Motor neuron (in vitro differentiated cells): ENCODE results near the gene PSAPL1. TPM values are rescaled to one million over a fixed set of nuclear protein-coding genes. Genes with fewer than 3 reads are reported as not detected.

Experiments
- ATAC-seq, 8 experiments: fragments of 200-7000 bp; cut with Tn5 transposase; replicated peaks in 6 of 8; 2 replicates each; pipeline ENCODE4 v1.8.0; 2021; ENCODE audit warnings: mild to moderate bottlenecking in 8 of 8, moderate library complexity in 8 of 8
- H3K27ac ChIP-seq, 2 donors: fragments of 250-450 bp; sonication (Bioruptor Pico); 2 replicates each; pipeline ENCODE4 v1.9.0; 2021; ENCODE audit warnings: antibody characterized with exemption in 2 of 2, mild to moderate bottlenecking in 2 of 2, moderate library complexity in 1 of 2
- H3K4me1 ChIP-seq, 2 donors: fragments of 250-450 bp; sonication (Bioruptor Pico); replicated peaks in 1 of 2; 2 replicates each; pipeline ENCODE4 v1.6.1; 2021; ENCODE audit warnings: antibody characterized with exemption in 2 of 2, mild to moderate bottlenecking in 2 of 2, moderate library complexity in 1 of 2
- H3K4me3 ChIP-seq, 5 donors: fragments of 250-450 bp; sonication (Bioruptor Pico); 2 replicates each; pipeline ENCODE4 v1.9.0; 2021; ENCODE audit warnings: antibody characterized with exemption in 5 of 5, mild to moderate bottlenecking in 5 of 5, moderate library complexity in 4 of 5
- WGBS, 10 experiments: fragments of 450-650 bp; shearing (Covaris generic); methylation state at CpG; one replicate each; pipeline ENCODE4 v1.0.0; 2022; 5-methylcytosine and 5-hydroxymethylcytosine counted together
- in situ Hi-C, 9 experiments: fragments of 400-800 bp; cut with MboI; loops; one replicate each; pipeline ENCODE4 v1.15.0; 2021; ENCODE audit warnings: low sequenced_read_pairs in 9 of 9, low pct_unique_long_range_greater_than_20kb in 2 of 9; ENCODE audit not compliant: unreplicated experiment in 9 of 9
- total RNA-seq, 8 experiments: library from RNA; unstranded; fragments of 300-600 nt; gene quantifications; 2 replicates each; pipeline versions ENCODE4 v1.2.3 to v1.2.4, GENCODE V29; 2022

Gene PSAPL1
- total RNA-seq, 8 experiments from 2014 or later: 0.08 to 0.72 (median 0.31) TPM; not detected in 1

DNA sequence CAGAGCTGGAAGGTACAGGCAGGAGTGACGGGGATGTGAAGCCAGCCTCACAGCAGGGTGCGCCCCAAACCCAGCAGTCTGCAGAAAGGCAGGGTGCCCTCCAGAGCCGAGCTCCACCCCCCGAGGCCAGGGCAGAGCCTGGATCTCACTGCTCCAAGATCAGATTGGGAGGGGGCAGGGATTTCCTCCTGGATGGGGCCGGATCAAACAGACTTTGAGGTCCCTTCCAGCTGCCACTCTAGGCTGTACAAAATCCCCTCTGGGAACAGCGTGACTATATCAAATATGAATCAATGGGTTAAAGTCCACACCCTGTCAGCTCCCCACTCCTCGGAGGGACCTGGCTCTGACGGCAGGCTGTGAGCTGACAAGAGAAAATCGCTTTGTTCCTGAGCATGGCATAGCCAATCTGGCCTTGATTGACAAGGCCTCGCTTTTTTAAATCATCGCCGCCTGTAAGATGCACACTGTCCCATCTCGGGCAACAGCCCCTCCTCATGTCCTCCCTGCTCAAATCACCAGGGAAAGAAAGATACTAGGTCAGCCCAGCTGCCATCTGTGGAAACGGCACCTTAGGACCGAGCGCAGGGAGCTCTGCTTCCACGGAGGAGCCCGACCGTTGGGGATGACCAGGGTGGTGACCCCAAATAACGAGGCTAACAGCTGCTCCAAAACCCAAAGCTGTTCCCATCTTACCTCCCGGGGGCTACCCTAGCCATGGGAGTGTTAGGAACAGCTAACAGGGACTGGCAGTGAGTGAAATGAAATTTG is 39.9 kb downstream of the PSAPL1 start:
- H3K4me1 ChIP-seq: peaks cover 55 to 67% of the 10 kb centered on the region in 2 donors
- no peak overlapping the region for H3K4me3 ChIP-seq
- 35 to 80% (median 70%) methylated on average over 2 to 8 of the region's 21 CpGs; no CpG with 5 or more reads in 4 of the 10 experiments for WGBS, 10 experiments
- H3K27ac ChIP-seq: no peak overlapping the region
- peak in 4 of 8 experiments; percentile 28 to 56 (median 44) for ATAC-seq
- in situ Hi-C loops: no loop called here

- 60 to 100% (median 69%) methylated on average over 2 to 9 of the region's 29 CpGs; no CpG with 5 or more reads in 4 of the 10 experiments for WGBS, 10 experiments
- peak in 5 of 8 experiments; percentile 21 to 61 (median 40) for ATAC-seq
Measured at GRCh38 chr4:7393601-7394575, 40.8 kb downstream of the PSAPL1 start.

GRCh38 chr4:7392438-7393421 is 42.0 kb downstream of the PSAPL1 start:
- WGBS, 10 experiments: 50 to 100% (median 57%) methylated on average over 1 to 17 of the region's 32 CpGs; no CpG with 5 or more reads in 3 of the 10 experiments
- Histone ChIP-seq H3K4me1 (peaks cover 47 to 48% of the 10 kb centered on the region in 2 donors), H3K27ac (no peak overlapping the region), H3K4me3 (no peak overlapping the region)
- peak in 4 of 8 experiments; percentile 13 to 72 (median 38) for ATAC-seq
- in situ Hi-C loops: no loop called here

More at GRCh38 chr4:7393601-7394575, 40.8 kb downstream of the PSAPL1 start:
- H3K4me3 ChIP-seq: no peak overlapping the region
- in situ Hi-C loops: no loop called here
- peaks cover 49 to 58% of the 10 kb centered on the region in 2 donors for H3K4me1 ChIP-seq
- no peak overlapping the region for H3K27ac ChIP-seq

DNA sequence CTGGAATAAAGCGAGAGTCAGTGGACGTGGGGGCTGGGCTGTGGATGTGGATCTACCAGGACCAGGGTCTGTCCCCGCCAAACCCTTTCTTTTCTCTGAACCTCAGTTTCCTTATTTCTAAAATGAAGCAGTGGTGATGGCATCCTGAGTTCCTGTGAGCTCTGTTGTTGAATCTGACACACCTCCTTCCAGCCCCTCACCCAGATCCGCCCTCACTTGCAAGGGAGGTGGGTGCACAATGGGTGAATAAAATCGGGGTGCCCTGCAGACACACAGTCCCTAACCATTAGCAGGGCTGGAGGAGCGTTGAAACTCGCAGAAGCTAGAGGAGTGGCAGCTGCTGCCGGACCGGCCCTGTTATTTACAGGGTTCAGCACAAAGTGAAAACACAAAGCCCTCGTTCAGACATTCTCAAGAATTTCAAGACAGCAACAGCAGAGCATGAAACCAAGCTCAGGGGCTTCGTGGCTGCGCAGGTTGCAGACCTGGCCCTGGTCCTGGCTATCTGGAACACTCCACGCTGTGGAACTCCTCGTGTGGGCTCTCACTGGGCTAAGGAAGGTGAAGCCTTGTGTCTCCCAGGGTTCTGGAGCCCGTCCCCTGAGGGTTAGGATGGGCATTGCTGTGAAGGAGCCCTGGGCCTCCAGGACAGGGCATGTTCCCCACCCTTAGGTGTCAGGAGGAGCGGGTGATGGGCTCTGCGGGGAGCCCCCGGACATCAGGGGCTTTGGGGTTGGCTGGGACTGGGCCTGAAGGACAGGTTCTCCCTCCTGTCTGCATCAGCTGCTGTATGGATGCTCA is 42.9 kb downstream of the PSAPL1 start:
- WGBS, 10 experiments: 48 to 96% (median 73%) methylated on average over 2 to 13 of the region's 18 CpGs; no CpG with 5 or more reads in 4 of the 10 experiments
- Histone ChIP-seq H3K4me1 (peaks cover 41 to 42% of the 10 kb centered on the region in 2 donors), H3K27ac (no peak overlapping the region), H3K4me3 (no peak overlapping the region)
- in situ Hi-C loops: no loop called here
- ATAC-seq: no peak

GRCh38 chr4:7390906-7391636 is 43.7 kb downstream of the PSAPL1 start:
- H3K27ac ChIP-seq: no peak overlapping the region
- in situ Hi-C loops: no loop called here
- no peak overlapping the region for H3K4me3 ChIP-seq
- H3K4me1 ChIP-seq: peaks cover 34 to 38% of the 10 kb centered on the region in 2 donors
- WGBS, 10 experiments: 33 to 92% (median 73%) methylated on average over 1 to 5 of the region's 18 CpGs; no CpG with 5 or more reads in 4 of the 10 experiments
- ATAC-seq: no peak

GRCh38 chr4:7390336-7390735 is 44.4 kb downstream of the PSAPL1 start:
- WGBS, 10 experiments: 40 to 97% (median 86%) methylated on average over 1 to 8 of the region's 13 CpGs; no CpG with 5 or more reads in 2 of the 10 experiments
- H3K4me1 ChIP-seq: peaks cover 30 to 31% of the 10 kb centered on the region in 2 donors
- H3K27ac ChIP-seq: no peak overlapping the region
- no peak for ATAC-seq
- in situ Hi-C loops: no loop called here
- H3K4me3 ChIP-seq: no peak overlapping the region

- 38 to 80% (median 66%) methylated on average over 3 to 8 of the region's 12 CpGs; no CpG with 5 or more reads in 5 of the 10 experiments for WGBS, 10 experiments
- in situ Hi-C loops: no loop called here
- peak in 6 of 8 experiments; percentile 27 to 83 (median 38) for ATAC-seq
- Histone ChIP-seq H3K4me3 (no peak overlapping the region), H3K27ac (no peak overlapping the region), H3K4me1 (peaks cover 24 to 25% of the 10 kb centered on the region in 2 donors)
Measured at GRCh38 chr4:7389719-7390118, 45.0 kb downstream of the PSAPL1 start.

DNA sequence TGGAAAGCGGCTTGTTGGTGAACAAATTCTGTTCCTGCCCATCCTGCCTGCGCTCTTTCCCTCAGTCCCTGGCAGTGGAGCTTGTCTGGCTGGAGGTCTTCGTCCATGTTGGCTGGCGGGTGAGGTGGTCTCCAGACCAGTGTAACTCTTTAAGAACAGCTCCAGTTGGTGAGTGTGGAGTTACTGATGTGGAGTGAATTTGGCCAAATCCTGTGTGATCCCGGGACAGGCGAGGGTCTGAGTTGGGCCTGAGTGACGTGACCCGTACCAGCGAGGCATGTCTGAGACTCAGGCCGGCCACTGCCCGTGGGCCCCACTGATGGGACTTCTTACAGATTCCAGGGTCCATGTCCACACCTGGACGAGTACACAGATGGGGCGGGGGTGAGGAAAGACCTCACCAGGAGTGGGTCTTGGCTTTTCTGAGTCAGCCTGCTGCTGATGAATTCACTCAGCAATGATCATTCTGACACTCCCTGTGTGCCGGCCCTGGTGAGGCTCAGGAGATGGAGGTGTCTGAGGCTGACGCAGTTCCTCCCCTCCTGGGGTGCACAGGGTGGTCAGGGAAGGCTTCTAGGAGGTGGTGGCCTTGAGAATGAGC is 45.5 kb downstream of the PSAPL1 start:
- Histone ChIP-seq H3K27ac (no peak overlapping the region), H3K4me1 (peaks cover 19 to 21% of the 10 kb centered on the region in 2 donors), H3K4me3 (no peak overlapping the region)
- ATAC-seq: peak in 1 of 8 experiments; percentile 23
- in situ Hi-C loops: no loop called here
- 40 to 100% (median 87%) methylated on average over 1 to 3 of the region's 15 CpGs; no CpG with 5 or more reads in 3 of the 10 experiments for WGBS, 10 experiments

GRCh38 chr4:7388627-7389026 is 46.1 kb downstream of the PSAPL1 start:
- H3K4me3 ChIP-seq: no peak overlapping the region
- no peak for ATAC-seq
- 17 to 100% (median 80%) methylated on average over 1 to 11 of the region's 13 CpGs; no CpG with 5 or more reads in 3 of the 10 experiments for WGBS, 10 experiments
- no peak overlapping the region for H3K27ac ChIP-seq
- peaks cover 14 to 16% of the 10 kb centered on the region in 2 donors for H3K4me1 ChIP-seq
- in situ Hi-C loops: no loop called here

GRCh38 chr4:7387925-7388324 is 46.8 kb downstream of the PSAPL1 start:
- H3K27ac ChIP-seq: no peak overlapping the region
- 80 to 100% (median 90%) methylated on average over 1 to 5 of the region's 6 CpGs; no CpG with 5 or more reads in 3 of the 10 experiments for WGBS, 10 experiments

More at GRCh38 chr4:7387925-7388324, 46.8 kb downstream of the PSAPL1 start:
- no peak overlapping the region for H3K4me3 ChIP-seq
- no peak for ATAC-seq
- in situ Hi-C loops: no loop called here
- peaks cover 7 to 15% of the 10 kb centered on the region in 2 donors for H3K4me1 ChIP-seq
